GM06990 (cell line): ENCODE data around the gene NOTCH4.

ENCODE experiments used
- DNase-seq: peaks from one replicate; pipeline ENCODE4 v3.0.0-alpha.2; 2011; ENCODE audit not compliant: insufficient read length; ENCODE audit errors: extremely low read depth
- H3K27me3 ChIP-seq: replicated peaks from 2 replicates; pipeline ENCODE4 v1.6.0; 2011; ENCODE audit warnings: low read length; ENCODE audit not compliant: control insufficient read depth, insufficient read depth
- H3K36me3 ChIP-seq: 2 replicates; pipeline ENCODE4 v1.5.1; 2011; ENCODE audit warnings: low read length; ENCODE audit not compliant: control insufficient read depth, insufficient read depth
- H3K4me3 ChIP-seq: replicated peaks from 2 replicates; pipeline ENCODE4 v1.5.1; 2011; ENCODE audit warnings: low read depth, mild to moderate bottlenecking, control low read depth, low read length
- CTCF ChIP-seq: IDR thresholded peaks from 2 replicates; pipeline ENCODE4 v1.5.1; 2011; ENCODE audit warnings: low read length, control low read depth, mild to moderate bottlenecking, inconsistent platforms; ENCODE audit not compliant: insufficient read depth, poor library complexity, severe bottlenecking

NOTCH4 gene

GRCh38 chr6:32174416-32174815 is 49.5 kb downstream of the NOTCH4 start:
- Histone ChIP-seq H3K27me3 (no peaks in the 10 kb centered on the region), H3K4me3 (no peak overlapping the region), H3K36me3 (peaks cover 13% of the 10 kb centered on the region)
- no peak for DNase-seq
- no peak for TF ChIP-seq CTCF

GRCh38 chr6:32173051-32173727 is 50.7 kb downstream of the NOTCH4 start:
- peaks cover 19% of the 10 kb centered on the region for H3K36me3 ChIP-seq
- H3K27me3 ChIP-seq, result no peaks in the 10 kb centered on the region
- H3K4me3 ChIP-seq, result no peak overlapping the region
- no peak for TF ChIP-seq CTCF
- DNase-seq, result no peak

GRCh38 chr6:32171234-32171633 is 52.6 kb downstream of the NOTCH4 start:
- no peak for TF ChIP-seq CTCF
- no peak for DNase-seq
- Histone ChIP-seq H3K36me3 (peaks cover 19% of the 10 kb centered on the region), H3K27me3 (no peaks in the 10 kb centered on the region), H3K4me3 (no peak overlapping the region)

- no peak overlapping the region for H3K4me3 ChIP-seq
- DNase-seq, result no peak
- H3K27me3 ChIP-seq, result no peaks in the 10 kb centered on the region
- TF ChIP-seq CTCF, result no peak
- peaks cover 19% of the 10 kb centered on the region for H3K36me3 ChIP-seq
Observed at GRCh38 chr6:32170294-32170693, 53.6 kb downstream of the NOTCH4 start.

GRCh38 chr6:32168807-32169591 is 54.9 kb downstream of the NOTCH4 start:
- DNase-seq, result no peak
- H3K27me3 ChIP-seq, result no peaks in the 10 kb centered on the region
- H3K36me3 ChIP-seq, result peaks cover 19% of the 10 kb centered on the region
- no peak for TF ChIP-seq CTCF
- H3K4me3 ChIP-seq, result no peak overlapping the region
